ENCODE data around the gene GSTM3.

- no peak for TF ChIP-seq CTCF (IDR thresholded peaks at IDR 0.05)
- no peak for TF ChIP-seq POLR2AphosphoS5 (IDR thresholded peaks at IDR 0.05)
- no peak for TF ChIP-seq POLR2A (IDR thresholded peaks at IDR 0.05)
- no peak for TF ChIP-seq EP300 (IDR thresholded peaks at IDR 0.05)
These were observed 29.7 kb upstream of the GSTM3 start for GRCh38 chr1:109770331-109771095.

Data from sigmoid colon (tissue), 4 donors.